ENCODE measurements around the gene DPP6.

GRCh38 chr7:154791611-154792010 lies 739.4 kb downstream of the DPP6 start:
- TF ChIP-seq POLR2A (IDR thresholded peaks at IDR 0.05; ENCODE audit: low read length) (no peak), GATA1 (IDR thresholded peaks at IDR 0.05; ENCODE audit: low read depth, low read length) (no peak)
